OCI-M2 (cell line): Measurements from ENCODE around the gene PTPRE.

Experiments
- DNase-seq: peaks from one replicate; lab custom pipeline; 2025; ENCODE audit not compliant: unreplicated experiment; lab: John Stamatoyannopoulos, UW

Gene PTPRE

GRCh38 chr10:128068398-128069285, 161.7 kb downstream of the PTPRE start:
- no peak for DNase-seq

- DNase-seq = no peak
Measured at GRCh38 chr10:128069351-128070051, 162.6 kb downstream of the PTPRE start.

- no peak for DNase-seq
Measured at GRCh38 chr10:128070161-128070560, 163.3 kb downstream of the PTPRE start.

- no peak for DNase-seq
Measured at GRCh38 chr10:128070721-128071416, 164.0 kb downstream of the PTPRE start.

GRCh38 chr10:128071417-128071782, 164.5 kb downstream of the PTPRE start:
- DNase-seq = no peak

- no peak for DNase-seq
Measured at GRCh38 chr10:128072046-128072445, 165.1 kb downstream of the PTPRE start.

GRCh38 chr10:128072941-128073645, 166.2 kb downstream of the PTPRE start:
- no peak for DNase-seq

GRCh38 chr10:128073890-128074289, 167.0 kb downstream of the PTPRE start:
- DNase-seq = no peak

GRCh38 chr10:128074589-128074988, 167.7 kb downstream of the PTPRE start:
- no peak for DNase-seq

- DNase-seq = no peak
Measured at GRCh38 chr10:128077155-128077875, 170.4 kb downstream of the PTPRE start.

- no peak for DNase-seq
Measured at GRCh38 chr10:128078136-128078969, 171.4 kb downstream of the PTPRE start.

GRCh38 chr10:128080231-128080630, 173.3 kb downstream of the PTPRE start:
- DNase-seq = no peak

- DNase-seq = no peak
Measured at GRCh38 chr10:128080641-128081040, 173.7 kb downstream of the PTPRE start.

- DNase-seq = no peak
Measured at GRCh38 chr10:128081222-128081621, 174.3 kb downstream of the PTPRE start.

GRCh38 chr10:128081720-128082119, 174.8 kb downstream of the PTPRE start:
- DNase-seq = no peak

- DNase-seq = no peak
Measured at GRCh38 chr10:128083191-128083895, 176.4 kb downstream of the PTPRE start.

GRCh38 chr10:128084364-128084763, 177.5 kb downstream of the PTPRE start:
- no peak for DNase-seq

GRCh38 chr10:128084991-128085390, 178.1 kb downstream of the PTPRE start:
- DNase-seq = no peak
